C4-2B (cell line): ENCODE results near the gene FGGY.

Source experiments
- H3K27ac ChIP-seq: fragments of 450-650 bp; 2 replicates; pipeline ENCODE4 v1.5.1; 2017
- ZFX ChIP-seq: fragments of 450-650 bp; IDR thresholded peaks from 2 replicates; pipeline ENCODE4 v1.6.1; 2017
- TF ChIP-seq, protein P1 (sequence below): fragments of 450-650 bp; conservative IDR thresholded peaks from 2 replicates; pipeline ENCODE4 v1.5.1; 2017; ENCODE audit warnings: mild to moderate bottlenecking

Gene FGGY

DNA sequence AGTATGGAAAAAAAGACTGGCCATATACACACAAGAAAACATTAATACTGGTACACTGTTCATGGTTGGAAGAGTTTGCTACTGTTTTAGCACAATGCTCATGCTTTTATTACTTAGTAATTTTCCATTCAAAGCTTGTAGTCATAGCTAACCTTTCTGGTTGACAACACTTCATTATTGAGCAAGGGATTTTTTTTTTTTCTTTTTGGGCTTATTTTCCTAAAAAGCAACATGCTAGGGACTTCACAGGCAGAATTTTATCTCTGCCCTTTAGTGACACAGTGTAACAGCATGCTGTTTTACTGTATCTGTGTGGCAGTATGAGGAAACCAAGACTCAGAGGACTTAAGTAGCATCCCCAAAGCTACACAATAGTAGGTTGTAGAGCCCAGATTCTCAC, 58.5 kb downstream of the FGGY start:
- H3K27ac ChIP-seq: no peak overlapping the region
- TF ChIP-seq, protein P1, sequence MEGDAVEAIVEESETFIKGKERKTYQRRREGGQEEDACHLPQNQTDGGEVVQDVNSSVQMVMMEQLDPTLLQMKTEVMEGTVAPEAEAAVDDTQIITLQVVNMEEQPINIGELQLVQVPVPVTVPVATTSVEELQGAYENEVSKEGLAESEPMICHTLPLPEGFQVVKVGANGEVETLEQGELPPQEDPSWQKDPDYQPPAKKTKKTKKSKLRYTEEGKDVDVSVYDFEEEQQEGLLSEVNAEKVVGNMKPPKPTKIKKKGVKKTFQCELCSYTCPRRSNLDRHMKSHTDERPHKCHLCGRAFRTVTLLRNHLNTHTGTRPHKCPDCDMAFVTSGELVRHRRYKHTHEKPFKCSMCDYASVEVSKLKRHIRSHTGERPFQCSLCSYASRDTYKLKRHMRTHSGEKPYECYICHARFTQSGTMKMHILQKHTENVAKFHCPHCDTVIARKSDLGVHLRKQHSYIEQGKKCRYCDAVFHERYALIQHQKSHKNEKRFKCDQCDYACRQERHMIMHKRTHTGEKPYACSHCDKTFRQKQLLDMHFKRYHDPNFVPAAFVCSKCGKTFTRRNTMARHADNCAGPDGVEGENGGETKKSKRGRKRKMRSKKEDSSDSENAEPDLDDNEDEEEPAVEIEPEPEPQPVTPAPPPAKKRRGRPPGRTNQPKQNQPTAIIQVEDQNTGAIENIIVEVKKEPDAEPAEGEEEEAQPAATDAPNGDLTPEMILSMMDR: no peak
- TF ChIP-seq ZFX: no peak

DNA sequence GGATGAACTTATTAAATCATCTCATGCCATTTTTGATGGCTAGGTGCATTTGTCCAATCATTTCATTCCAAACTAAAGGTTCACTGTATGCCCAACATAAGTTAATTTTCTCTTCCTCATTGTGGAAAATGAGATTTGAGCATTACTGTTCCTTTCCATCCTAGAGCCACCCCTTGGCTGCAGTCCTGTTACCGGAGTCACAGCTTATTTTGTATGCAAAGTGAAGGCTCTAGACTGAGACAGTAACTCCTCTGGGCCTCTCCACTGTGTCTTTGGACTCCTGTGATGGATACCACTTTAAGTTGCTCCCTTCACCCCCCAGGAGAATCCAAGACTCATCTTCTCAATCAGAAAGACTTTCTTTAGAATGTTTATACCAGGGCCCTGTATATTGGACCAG, 59.7 kb downstream of the FGGY start:
- H3K27ac ChIP-seq: no peak overlapping the region
- no peak for TF ChIP-seq ZFX

DNA sequence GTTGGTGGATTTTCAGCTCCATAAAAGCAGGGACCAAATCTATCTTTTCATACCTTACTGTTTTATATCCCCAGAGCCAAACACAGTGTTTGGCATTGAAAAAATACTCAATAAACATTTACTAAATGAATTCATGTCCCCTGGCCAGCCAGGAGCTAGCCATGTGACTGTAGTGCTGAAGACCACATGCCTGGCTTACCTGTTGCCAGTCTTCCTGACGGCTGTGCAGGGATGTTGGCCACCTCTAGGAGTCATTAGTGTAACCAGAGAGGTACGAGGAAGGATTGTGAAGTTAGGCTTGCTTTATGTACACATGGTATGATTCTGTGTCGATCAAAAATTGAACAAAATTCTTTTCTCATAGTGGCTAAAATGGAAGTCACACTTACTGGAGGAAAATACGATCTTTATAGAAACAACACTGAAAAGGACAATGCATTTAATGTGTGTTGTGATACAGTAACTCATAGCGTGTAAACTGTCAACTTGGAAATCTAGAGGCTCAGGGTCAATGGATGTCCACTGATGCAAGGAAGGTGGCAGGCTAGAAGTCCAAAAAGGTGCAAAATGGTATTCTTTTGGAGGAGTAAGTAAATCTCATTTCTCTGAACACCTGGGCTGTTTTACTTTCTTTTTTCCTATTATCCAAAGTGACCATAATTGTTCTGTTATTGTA, 60.9 kb downstream of the FGGY start:
- no peak overlapping the region for H3K27ac ChIP-seq
- TF ChIP-seq, protein P1: no peak
- TF ChIP-seq ZFX: no peak

DNA sequence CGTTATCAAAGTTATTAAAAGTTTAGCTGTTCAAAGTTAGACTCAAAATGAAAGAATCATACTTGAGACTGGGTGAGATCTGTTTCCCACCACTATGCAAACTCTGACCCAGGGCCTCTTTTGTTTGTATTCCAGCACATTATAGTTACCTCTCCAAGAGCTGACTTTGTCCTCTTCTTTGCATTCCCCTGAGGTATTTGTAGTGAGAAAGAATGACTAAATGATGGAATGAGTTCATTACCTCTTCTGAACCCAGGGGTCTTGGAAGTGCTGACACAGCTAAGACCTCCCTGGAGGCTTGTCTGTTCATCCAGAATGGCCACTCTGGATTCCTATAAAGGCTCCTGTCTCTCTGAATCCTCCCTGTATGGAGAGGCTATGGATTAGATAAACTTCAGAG, 62.4 kb downstream of the FGGY start:
- no peak overlapping the region for H3K27ac ChIP-seq
- TF ChIP-seq, protein P1: no peak
- no peak for TF ChIP-seq ZFX

DNA sequence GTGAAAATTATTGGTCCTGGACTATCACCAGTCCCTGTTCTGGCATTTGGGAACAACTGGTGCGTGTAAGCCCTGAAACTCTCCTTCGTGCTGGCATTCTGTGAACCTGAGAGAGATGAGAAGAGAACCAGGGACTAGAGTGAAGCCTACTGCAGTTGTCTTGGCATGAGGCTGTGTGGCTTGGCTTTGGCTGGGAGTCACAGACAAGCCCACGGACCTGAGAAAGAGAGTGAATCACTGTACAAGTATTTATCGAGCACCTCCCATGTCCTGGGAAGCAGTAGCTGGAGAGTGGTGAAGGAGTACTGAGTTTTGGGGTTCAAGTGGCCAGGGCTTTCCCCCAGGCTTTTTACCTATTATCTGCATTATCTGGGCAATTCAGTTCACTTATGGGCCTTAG, 63.3 kb downstream of the FGGY start:
- no peak overlapping the region for H3K27ac ChIP-seq
- TF ChIP-seq, protein P1: no peak
- no peak for TF ChIP-seq ZFX

DNA sequence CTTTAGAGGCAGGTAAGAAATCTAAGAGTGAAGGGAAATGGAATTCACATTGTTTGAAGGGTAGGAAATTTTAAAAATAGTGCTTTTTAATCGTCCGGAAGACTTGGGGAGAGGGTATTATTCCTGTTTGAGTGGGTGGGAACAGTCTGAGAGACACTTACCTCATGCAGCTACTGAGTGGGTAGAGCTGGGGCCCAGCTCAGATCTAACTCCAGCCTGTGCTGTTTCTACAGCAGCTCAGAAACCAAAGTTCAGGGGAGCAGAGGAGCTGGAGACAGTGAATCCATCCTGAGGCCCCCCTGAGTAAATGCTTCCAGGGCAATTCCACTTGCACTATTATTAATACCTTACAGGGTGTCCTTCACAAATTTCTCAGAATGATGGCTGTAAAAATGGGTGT, 63.8 kb downstream of the FGGY start:
- TF ChIP-seq ZFX: no peak
- TF ChIP-seq, protein P1: no peak
- H3K27ac ChIP-seq: no peak overlapping the region

DNA sequence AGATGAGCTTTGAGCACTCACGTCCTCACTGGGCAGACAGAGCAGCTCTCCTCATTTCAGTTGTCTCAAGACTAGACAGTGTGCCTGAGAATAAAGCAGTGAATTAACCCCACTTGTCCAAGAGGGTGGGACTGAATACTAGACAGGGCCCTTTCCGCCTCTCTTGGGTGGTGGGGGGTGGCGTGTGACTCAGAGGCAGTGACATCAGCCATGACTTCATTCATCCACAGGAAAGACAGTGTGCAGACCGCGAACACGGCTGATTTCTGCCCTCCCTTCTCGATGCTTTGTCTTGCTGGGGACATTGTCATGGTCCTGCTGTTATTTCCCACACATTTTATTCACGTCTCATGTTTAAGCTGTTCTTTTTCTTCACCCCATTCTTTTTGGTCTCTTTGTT, 64.9 kb downstream of the FGGY start:
- TF ChIP-seq ZFX: no peak
- TF ChIP-seq, protein P1: no peak
- H3K27ac ChIP-seq: no peak overlapping the region

DNA sequence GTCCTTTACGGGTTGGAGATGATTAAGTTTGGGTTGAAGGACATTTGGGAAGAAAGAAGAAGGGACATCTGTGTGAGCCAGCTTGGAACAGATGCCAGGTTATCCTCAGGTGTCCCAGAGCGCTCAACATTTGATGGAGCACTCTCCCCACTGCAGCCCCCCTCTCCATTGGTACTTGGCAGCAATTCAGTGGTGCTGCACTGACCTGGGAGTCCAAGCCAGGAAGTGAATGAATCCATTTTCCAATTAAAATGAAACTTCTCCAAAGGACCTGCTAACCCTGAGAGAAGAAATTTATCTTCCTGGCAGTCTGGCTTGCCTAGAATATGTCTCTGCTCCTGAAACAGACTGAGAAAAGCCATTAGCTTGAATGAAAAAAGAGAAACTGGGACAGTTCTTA, 67.1 kb downstream of the FGGY start:
- H3K27ac ChIP-seq: no peak overlapping the region
- TF ChIP-seq, protein P1: no peak
- TF ChIP-seq ZFX: no peak
